CD4-positive, CD25-positive, alpha-beta regulatory T cell (primary cell): ENCODE results near the gene OSBPL2. TPM values are rescaled to one million over a fixed set of nuclear protein-coding genes. Genes with fewer than 3 reads are reported as not detected.

ENCODE experiments used
- ATAC-seq, 2 donors: fragments of 150-1000 bp; cut with Tn5 transposase; one replicate each; pipeline ENCODE4 v1.10.0; 2021; ENCODE audit warnings: low read depth in 2 of 2, moderate number of reproducible peaks in 2 of 2, moderate library complexity in 1 of 2
- DNase-seq, 3 donors: peaks; one replicate each; pipeline versions ENCODE4 v3.0.0 to v3.0.0-alpha.2; 2012 to 2022; ENCODE audit warnings: mixed read lengths in 1 of 3
- H3K27ac ChIP-seq: one replicate; pipeline ENCODE4 v1.7.0; 2013; ENCODE audit warnings: mild to moderate bottlenecking, low read length; ENCODE audit not compliant: insufficient read depth, poor library complexity, severe bottlenecking
- H3K27me3 ChIP-seq: one replicate; pipeline ENCODE4 v1.7.0; 2013; ENCODE audit warnings: low read length; ENCODE audit not compliant: control insufficient read depth, insufficient read depth
- H3K36me3 ChIP-seq: one replicate; pipeline ENCODE4 v1.7.0; 2013; ENCODE audit warnings: mild to moderate bottlenecking, low read length, moderate library complexity; ENCODE audit not compliant: control insufficient read depth, insufficient read depth
- H3K4me1 ChIP-seq: 2 replicates; pipeline ENCODE4 v1.7.0; 2013; ENCODE audit warnings: mild to moderate bottlenecking, low read length; ENCODE audit not compliant: insufficient read depth, control insufficient read depth, poor library complexity, severe bottlenecking
- H3K4me3 ChIP-seq: one replicate; pipeline ENCODE4 v1.7.0; 2013; ENCODE audit warnings: low read depth, mild to moderate bottlenecking, low read length, moderate library complexity
- H3K9me3 ChIP-seq, 2 experiments: 1 replicate in 1 of 2; 2 replicates in 1 of 2; pipeline ENCODE4 v1.7.0; 2013; ENCODE audit warnings: low read length in 2 of 2, mild to moderate bottlenecking in 1 of 2, moderate library complexity in 1 of 2; ENCODE audit not compliant: control insufficient read depth in 2 of 2
- H3K27ac Mint-ChIP-seq, 3 donors: one replicate each; pipeline ENCODE4 v1.8.0; 2020 to 2022; ENCODE audit warnings: mild to moderate bottlenecking in 3 of 3, mixed read lengths in 3 of 3, moderate library complexity in 2 of 3
- H3K27me3 Mint-ChIP-seq: one replicate; pipeline ENCODE4 v1.8.0; 2022; ENCODE audit warnings: mild to moderate bottlenecking, mixed read lengths
- H3K36me3 Mint-ChIP-seq: one replicate; pipeline ENCODE4 v1.8.0; 2020; ENCODE audit warnings: mixed read lengths
- H3K4me1 Mint-ChIP-seq, 4 donors: one replicate each; pipeline ENCODE4 v1.8.0; 2020 to 2022; ENCODE audit warnings: mixed read lengths in 4 of 4, mild to moderate bottlenecking in 1 of 4
- H3K4me3 Mint-ChIP-seq, 4 donors: one replicate each; pipeline ENCODE4 v1.8.0; 2020 to 2022; ENCODE audit warnings: mild to moderate bottlenecking in 4 of 4, mixed read lengths in 4 of 4, moderate library complexity in 3 of 4
- H3K9me3 Mint-ChIP-seq, 7 donors: one replicate each; pipeline ENCODE4 v1.8.0; 2020 to 2022; ENCODE audit warnings: mixed read lengths in 7 of 7, mild to moderate bottlenecking in 3 of 7, moderate library complexity in 2 of 7
- polyA plus RNA-seq, 4 donors: library from polyadenylated mRNA; unstranded; fragments of 300-500 nt; fragmentation: Illumina TruSeq; gene quantifications; one replicate each; pipeline ENCODE4 v1.2.3, GENCODE V29; 2021
- total RNA-seq: library from RNA; stranded (reverse); gene quantifications from one replicate; pipeline ENCODE4 v1.2.3, GENCODE V29; 2022

Gene OSBPL2
- total and polyA plus RNA-seq, 5 donors from 2014 or later = 19.3 to 85.2 (median 23.2) TPM

- Mint-ChIP-seq H3K4me1 (no peaks in the 10 kb centered on the region), H3K4me3 (no peak overlapping the region), H3K36me3 (no peaks in the 10 kb centered on the region), H3K27me3 (no peaks in the 10 kb centered on the region), H3K27ac (no peak overlapping the region), H3K9me3 (no peaks in the 10 kb centered on the region)
- Histone ChIP-seq H3K4me3 (no peak overlapping the region), H3K27me3 (no peaks in the 10 kb centered on the region), H3K27ac (no peak overlapping the region), H3K4me1 (peaks cover 2% of the 10 kb centered on the region), H3K9me3 (peaks cover 0 to 3% of the 10 kb centered on the region in 2 experiments), H3K36me3 (no peaks in the 10 kb centered on the region)
- ATAC-seq (no peak), DNase-seq (no peak)
Measured at GRCh38 chr20:62232194-62232593, 6.1 kb upstream of the OSBPL2 start.

DNA sequence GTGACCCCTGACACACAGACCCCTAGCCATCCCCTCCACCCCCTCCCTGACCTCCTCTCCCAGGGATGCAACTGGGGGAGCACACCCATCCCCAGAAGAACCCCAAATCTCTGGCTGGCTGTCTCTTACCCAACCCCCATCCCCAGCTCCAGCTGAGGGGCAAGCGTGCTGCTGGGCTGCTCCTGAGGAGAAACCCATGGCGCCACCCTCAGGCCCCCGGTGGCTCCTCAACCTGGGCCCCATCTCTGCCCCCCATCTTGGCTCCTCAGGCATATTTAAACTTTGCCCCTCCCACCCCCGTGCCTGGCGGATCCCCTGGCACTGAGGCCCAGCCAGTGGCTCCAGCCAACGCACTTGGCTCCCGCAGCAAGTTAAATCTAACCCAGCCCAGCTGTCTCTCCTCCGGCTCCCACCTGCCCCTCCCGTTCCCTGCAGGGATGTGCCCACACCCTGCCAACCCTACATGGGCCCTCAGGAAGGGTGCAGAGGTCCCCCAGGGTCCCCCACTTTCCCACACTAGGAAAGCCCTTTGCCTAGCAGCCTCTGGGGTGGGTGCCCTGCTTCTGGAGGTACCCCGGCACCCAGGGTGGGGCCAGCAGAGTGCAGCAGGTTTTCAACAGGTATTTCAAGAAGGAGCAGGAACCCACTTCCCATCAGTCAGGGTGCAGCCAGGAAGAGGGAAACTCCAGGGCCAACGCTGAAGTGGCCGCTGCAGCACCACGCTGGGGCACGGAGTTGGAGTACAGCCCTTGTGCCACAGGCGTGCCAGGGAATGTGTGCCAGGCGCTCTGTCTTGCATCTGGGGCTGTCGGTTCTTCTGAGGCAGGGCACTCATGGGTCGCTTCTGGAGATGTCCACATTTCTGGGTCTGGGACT is 5.3 kb upstream of the OSBPL2 start:
- Histone ChIP-seq H3K4me3 (no peak overlapping the region), H3K27ac (no peak overlapping the region), H3K4me1 (peaks cover 10% of the 10 kb centered on the region), H3K9me3 (peaks cover 0 to 3% of the 10 kb centered on the region in 2 experiments), H3K27me3 (no peaks in the 10 kb centered on the region), H3K36me3 (no peaks in the 10 kb centered on the region)
- H3K27ac Mint-ChIP-seq = no peak overlapping the region
- ATAC-seq (no peak), DNase-seq (no peak)
- H3K4me3 Mint-ChIP-seq = no peak overlapping the region
- no peaks in the 10 kb centered on the region for H3K27me3 Mint-ChIP-seq
- H3K36me3 Mint-ChIP-seq = no peaks in the 10 kb centered on the region
- no peaks in the 10 kb centered on the region for H3K9me3 Mint-ChIP-seq
- H3K4me1 Mint-ChIP-seq = peaks cover 0 to 6% (median 4%) of the 10 kb centered on the region in 4 donors

GRCh38 chr20:62233684-62234083 is 4.6 kb upstream of the OSBPL2 start:
- H3K4me1 Mint-ChIP-seq = peaks cover 0 to 8% (median 6%) of the 10 kb centered on the region in 4 donors
- no peak overlapping the region for H3K4me3 Mint-ChIP-seq
- no peaks in the 10 kb centered on the region for H3K9me3 Mint-ChIP-seq
- H3K27me3 ChIP-seq = no peaks in the 10 kb centered on the region
- DNase-seq = no peak
- no peaks in the 10 kb centered on the region for H3K36me3 ChIP-seq
- H3K4me3 ChIP-seq = no peak overlapping the region
- H3K27ac Mint-ChIP-seq = no peak overlapping the region
- H3K27me3 Mint-ChIP-seq = no peaks in the 10 kb centered on the region
- H3K9me3 ChIP-seq = peaks cover 0 to 3% of the 10 kb centered on the region in 2 experiments
- H3K36me3 Mint-ChIP-seq = no peaks in the 10 kb centered on the region
- H3K4me1 ChIP-seq = peaks cover 10% of the 10 kb centered on the region
- no peak overlapping the region for H3K27ac ChIP-seq
- no peak for ATAC-seq

DNA sequence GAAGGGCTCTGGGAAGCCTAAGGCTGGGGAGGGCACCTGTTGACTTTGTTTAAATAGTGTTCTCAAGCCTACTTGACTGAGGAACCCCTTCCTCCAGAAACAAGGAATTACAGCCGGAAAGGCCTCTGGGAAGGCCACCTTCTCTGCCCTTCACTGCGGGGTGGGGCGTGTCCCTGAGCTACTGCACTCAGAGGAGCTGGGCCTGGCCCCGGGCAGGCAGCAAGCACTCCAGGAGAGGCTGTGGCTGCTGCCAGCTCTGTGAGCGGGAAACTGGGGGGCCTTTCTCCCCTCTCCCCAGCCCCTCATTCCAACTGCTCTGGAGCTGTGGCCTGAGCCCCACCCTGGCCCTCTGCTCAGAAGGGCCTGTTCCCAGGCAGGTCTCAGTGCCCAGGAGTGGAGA is 4.0 kb upstream of the OSBPL2 start:
- no peak for ATAC-seq
- no peak overlapping the region for H3K4me3 Mint-ChIP-seq

GRCh38 chr20:62235001-62235776 is 3.1 kb upstream of the OSBPL2 start:
- H3K27me3 Mint-ChIP-seq = no peaks in the 10 kb centered on the region
- peak overlapping the region in 1 of 4 donors; percentile 90 for H3K4me3 Mint-ChIP-seq
- no peak overlapping the region for H3K27ac Mint-ChIP-seq
- no peak overlapping the region for H3K4me3 ChIP-seq
- no peak for DNase-seq
- no peak overlapping the region for H3K27ac ChIP-seq
- H3K27me3 ChIP-seq = no peaks in the 10 kb centered on the region
- no peaks in the 10 kb centered on the region for H3K36me3 ChIP-seq
- peaks cover 0 to 3% of the 10 kb centered on the region in 2 experiments for H3K9me3 ChIP-seq
- ATAC-seq = no peak
- H3K4me1 ChIP-seq = peaks cover 24% of the 10 kb centered on the region
- no peaks in the 10 kb centered on the region for H3K9me3 Mint-ChIP-seq
- H3K4me1 Mint-ChIP-seq = peaks cover 2 to 21% (median 12%) of the 10 kb centered on the region in 4 donors
- H3K36me3 Mint-ChIP-seq = no peaks in the 10 kb centered on the region

More for the DNA sequence above, 4.0 kb upstream of the OSBPL2 start:
- H3K9me3 ChIP-seq = peaks cover 0 to 3% of the 10 kb centered on the region in 2 experiments
- no peaks in the 10 kb centered on the region for H3K27me3 Mint-ChIP-seq
- no peak overlapping the region for H3K27ac Mint-ChIP-seq
- DNase-seq = no peak
- peaks cover 16% of the 10 kb centered on the region for H3K4me1 ChIP-seq
- no peaks in the 10 kb centered on the region for H3K36me3 ChIP-seq
- H3K27me3 ChIP-seq = no peaks in the 10 kb centered on the region
- H3K36me3 Mint-ChIP-seq = no peaks in the 10 kb centered on the region
- no peaks in the 10 kb centered on the region for H3K9me3 Mint-ChIP-seq
- H3K4me1 Mint-ChIP-seq = peaks cover 0 to 12% (median 7%) of the 10 kb centered on the region in 4 donors
- no peak overlapping the region for H3K4me3 ChIP-seq
- no peak overlapping the region for H3K27ac ChIP-seq

GRCh38 chr20:62235777-62236157 is 2.6 kb upstream of the OSBPL2 start:
- Mint-ChIP-seq H3K36me3 (no peaks in the 10 kb centered on the region), H3K4me3 (no peak overlapping the region), H3K4me1 (peaks cover 5 to 26% (median 18%) of the 10 kb centered on the region in 4 donors), H3K27ac (no peak overlapping the region), H3K9me3 (no peaks in the 10 kb centered on the region), H3K27me3 (no peaks in the 10 kb centered on the region)
- Histone ChIP-seq H3K27ac (no peak overlapping the region), H3K4me1 (peaks cover 28% of the 10 kb centered on the region), H3K9me3 (peaks cover 0 to 3% of the 10 kb centered on the region in 2 experiments), H3K27me3 (no peaks in the 10 kb centered on the region), H3K4me3 (no peak overlapping the region), H3K36me3 (no peaks in the 10 kb centered on the region)
- no peak for ATAC-seq
- DNase-seq = no peak

GRCh38 chr20:62236200-62236599 is 2.1 kb upstream of the OSBPL2 start:
- no peaks in the 10 kb centered on the region for H3K36me3 ChIP-seq
- Mint-ChIP-seq H3K4me3 (no peak overlapping the region), H3K27ac (no peak overlapping the region), H3K9me3 (no peaks in the 10 kb centered on the region), H3K4me1 (peaks cover 5 to 31% (median 20%) of the 10 kb centered on the region in 4 donors), H3K27me3 (no peaks in the 10 kb centered on the region), H3K36me3 (peaks cover under 1% of the 10 kb centered on the region)
- H3K4me3 ChIP-seq = no peak overlapping the region
- DNase-seq (no peak), ATAC-seq (no peak)
- peaks cover 0 to 3% of the 10 kb centered on the region in 2 experiments for H3K9me3 ChIP-seq
- H3K27ac ChIP-seq = no peak overlapping the region
- H3K4me1 ChIP-seq = peaks cover 32% of the 10 kb centered on the region
- no peaks in the 10 kb centered on the region for H3K27me3 ChIP-seq
